Measurements from ENCODE around the gene CDKAL1.

GRCh38 chr6:20704325-20705025 is 170.2 kb downstream of the CDKAL1 start:
- no peak for TF ChIP-seq JUN (IDR thresholded peaks at IDR 0.05)
- no peak for TF ChIP-seq CTCF (IDR thresholded peaks at IDR 0.05)
- no peak for TF ChIP-seq POLR2A (IDR thresholded peaks at IDR 0.05; ENCODE audit: low read length)
- TF ChIP-seq NFE2L2 (conservative IDR thresholded peaks at IDR 0.05; ENCODE audit: low read length): no peak
- TF ChIP-seq SREBF2 (IDR thresholded peaks at IDR 0.05): no peak
- no peak for TF ChIP-seq PHF8 (IDR thresholded peaks at IDR 0.05; ENCODE audit: borderline replicate concordance, low read depth)
- no peak for TF ChIP-seq RFX5 (IDR thresholded peaks at IDR 0.05)
- TF ChIP-seq REST (IDR thresholded peaks at IDR 0.05): no peak
- no peak for TF ChIP-seq MAX (IDR thresholded peaks at IDR 0.05)
- TF ChIP-seq ATOH8 (CRISPR knock-in tag; IDR thresholded peaks at IDR 0.05; ENCODE audit: low read depth): no peak
- TF ChIP-seq MAFK (IDR thresholded peaks at IDR 0.05; ENCODE audit: partially characterized antibody): no peak
- no peak for TF ChIP-seq USF2 (IDR thresholded peaks at IDR 0.05)
- no peak for TF ChIP-seq ELK1 (IDR thresholded peaks at IDR 0.05; ENCODE audit: low read depth, low read length)
